ENCODE measurements around the gene RNF151. TPM values are rescaled to one million over a fixed set of nuclear protein-coding genes. Genes with fewer than 3 reads are reported as not detected.

Gene RNF151
- total and polyA plus RNA-seq, 2 of the 13 experiments (the other 11 are each of a cell fraction or from before 2014, with no cell fraction given): not detected

DNA sequence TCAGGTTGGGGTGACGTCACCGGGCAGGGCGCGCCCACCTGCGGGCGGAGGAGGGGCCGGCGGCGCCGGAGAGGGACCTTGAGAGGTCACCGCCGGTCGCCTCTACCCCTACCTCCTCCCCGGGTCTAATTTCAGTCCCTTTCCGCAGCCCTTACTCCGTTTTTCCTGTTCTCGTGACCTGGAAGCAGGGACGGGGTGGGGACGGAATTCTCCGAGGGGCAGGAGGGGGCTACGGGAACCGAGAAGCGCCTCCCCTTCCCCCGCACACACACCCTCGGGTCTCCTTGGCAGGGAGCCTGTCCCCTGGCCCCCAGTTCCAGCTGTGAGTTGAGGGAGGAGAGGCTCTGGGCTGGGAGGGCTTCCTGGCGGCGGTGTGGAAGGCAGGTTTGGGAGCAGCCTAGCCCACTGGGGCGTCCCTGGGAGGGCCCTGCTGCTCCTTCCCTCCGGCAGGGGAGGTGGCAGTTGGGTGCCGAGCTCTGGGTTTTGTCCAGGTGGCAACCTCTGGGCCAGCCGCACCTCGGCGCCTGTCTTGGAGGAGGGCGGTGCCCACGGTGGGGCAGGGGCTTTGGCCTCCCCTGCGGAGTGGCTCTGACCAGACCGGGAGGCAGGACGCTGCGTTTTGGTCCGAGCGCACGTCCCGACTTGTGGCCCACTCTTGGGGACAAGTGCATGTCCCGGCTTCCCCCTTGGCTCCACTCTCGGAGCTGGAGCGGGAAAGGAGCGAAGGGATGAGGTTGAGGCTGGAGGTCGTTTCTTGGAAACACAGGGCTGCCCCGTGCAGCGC lies 23.9 kb downstream of the RNF151 start (continued):
- TF ChIP-seq ZSCAN12 (CRISPR knock-in tag; IDR thresholded peaks at IDR 0.05) (no peak), ZFAT (CRISPR knock-in tag; conservative IDR thresholded peaks at IDR 0.05) (no peak), ZFP36L1 (CRISPR knock-in tag; IDR thresholded peaks at IDR 0.05) (no peak), ZNF460 (CRISPR knock-in tag; IDR thresholded peaks at IDR 0.05; ENCODE audit: borderline replicate concordance) (no peak), SRSF1 (optimal IDR thresholded peaks at IDR 0.05; ENCODE audit: low read depth, low read length) (no peak), ZBTB1 (CRISPR knock-in tag; IDR thresholded peaks at IDR 0.05; ENCODE audit: borderline replicate concordance) (no peak), MTF1 (CRISPR knock-in tag; IDR thresholded peaks at IDR 0.05) (no peak), MYNN (CRISPR knock-in tag; IDR thresholded peaks at IDR 0.05; ENCODE audit: low read depth) (0 out of 2 replicates have a peak, but pooled peaks have one; percentile 57), PHF21A (CRISPR knock-in tag; IDR thresholded peaks at IDR 0.05) (no peak), RBM22 (optimal IDR thresholded peaks at IDR 0.05; ENCODE audit: low read length) (no peak), ZSCAN20 (CRISPR knock-in tag; IDR thresholded peaks at IDR 0.05; ENCODE audit: borderline replicate concordance) (no peak), ZFP41 (CRISPR knock-in tag; IDR thresholded peaks at IDR 0.05; ENCODE audit: borderline replicate concordance) (no peak), FOXA1 (IDR thresholded peaks at IDR 0.05) (no peak), FOXA1 (CRISPR knock-in tag; IDR thresholded peaks at IDR 0.05) (no peak), ZNF382 (CRISPR knock-in tag; IDR thresholded peaks at IDR 0.05; ENCODE audit: borderline replicate concordance) (no peak), SAFB2 (CRISPR knock-in tag; IDR thresholded peaks at IDR 0.05; ENCODE audit: borderline replicate concordance, low read depth) (no peak)
- TF ChIP-seq, protein P1, sequence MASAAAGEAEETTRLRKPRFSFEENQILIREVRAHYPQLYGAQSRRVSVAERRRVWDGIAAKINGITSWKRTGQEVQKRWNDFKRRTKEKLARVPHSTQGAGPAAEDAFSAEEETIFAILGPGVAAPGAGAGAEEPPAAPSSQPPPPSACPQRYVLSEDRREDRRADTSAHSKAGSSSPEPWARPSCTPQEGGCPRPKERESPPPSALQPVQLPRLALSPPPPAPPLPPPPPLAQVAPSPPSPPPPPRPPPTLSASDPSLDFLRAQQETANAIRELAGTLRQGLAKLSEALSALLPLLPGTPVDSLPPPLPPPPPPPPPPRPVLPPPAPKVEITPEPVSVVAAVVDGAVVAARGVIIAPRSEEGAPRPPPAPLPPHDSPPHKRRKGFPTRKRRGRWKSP (CRISPR knock-in tag; IDR thresholded peaks at IDR 0.05): no peak
- TF ChIP-seq, protein P2, sequence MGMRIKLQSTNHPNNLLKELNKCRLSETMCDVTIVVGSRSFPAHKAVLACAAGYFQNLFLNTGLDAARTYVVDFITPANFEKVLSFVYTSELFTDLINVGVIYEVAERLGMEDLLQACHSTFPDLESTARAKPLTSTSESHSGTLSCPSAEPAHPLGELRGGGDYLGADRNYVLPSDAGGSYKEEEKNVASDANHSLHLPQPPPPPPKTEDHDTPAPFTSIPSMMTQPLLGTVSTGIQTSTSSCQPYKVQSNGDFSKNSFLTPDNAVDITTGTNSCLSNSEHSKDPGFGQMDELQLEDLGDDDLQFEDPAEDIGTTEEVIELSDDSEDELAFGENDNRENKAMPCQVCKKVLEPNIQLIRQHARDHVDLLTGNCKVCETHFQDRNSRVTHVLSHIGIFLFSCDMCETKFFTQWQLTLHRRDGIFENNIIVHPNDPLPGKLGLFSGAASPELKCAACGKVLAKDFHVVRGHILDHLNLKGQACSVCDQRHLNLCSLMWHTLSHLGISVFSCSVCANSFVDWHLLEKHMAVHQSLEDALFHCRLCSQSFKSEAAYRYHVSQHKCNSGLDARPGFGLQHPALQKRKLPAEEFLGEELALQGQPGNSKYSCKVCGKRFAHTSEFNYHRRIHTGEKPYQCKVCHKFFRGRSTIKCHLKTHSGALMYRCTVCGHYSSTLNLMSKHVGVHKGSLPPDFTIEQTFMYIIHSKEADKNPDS (CRISPR knock-in tag; IDR thresholded peaks at IDR 0.05): no peak
- TF ChIP-seq, protein P3, sequence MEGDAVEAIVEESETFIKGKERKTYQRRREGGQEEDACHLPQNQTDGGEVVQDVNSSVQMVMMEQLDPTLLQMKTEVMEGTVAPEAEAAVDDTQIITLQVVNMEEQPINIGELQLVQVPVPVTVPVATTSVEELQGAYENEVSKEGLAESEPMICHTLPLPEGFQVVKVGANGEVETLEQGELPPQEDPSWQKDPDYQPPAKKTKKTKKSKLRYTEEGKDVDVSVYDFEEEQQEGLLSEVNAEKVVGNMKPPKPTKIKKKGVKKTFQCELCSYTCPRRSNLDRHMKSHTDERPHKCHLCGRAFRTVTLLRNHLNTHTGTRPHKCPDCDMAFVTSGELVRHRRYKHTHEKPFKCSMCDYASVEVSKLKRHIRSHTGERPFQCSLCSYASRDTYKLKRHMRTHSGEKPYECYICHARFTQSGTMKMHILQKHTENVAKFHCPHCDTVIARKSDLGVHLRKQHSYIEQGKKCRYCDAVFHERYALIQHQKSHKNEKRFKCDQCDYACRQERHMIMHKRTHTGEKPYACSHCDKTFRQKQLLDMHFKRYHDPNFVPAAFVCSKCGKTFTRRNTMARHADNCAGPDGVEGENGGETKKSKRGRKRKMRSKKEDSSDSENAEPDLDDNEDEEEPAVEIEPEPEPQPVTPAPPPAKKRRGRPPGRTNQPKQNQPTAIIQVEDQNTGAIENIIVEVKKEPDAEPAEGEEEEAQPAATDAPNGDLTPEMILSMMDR (CRISPR knock-in tag; IDR thresholded peaks at IDR 0.05): no peak
- TF ChIP-seq, protein P4, sequence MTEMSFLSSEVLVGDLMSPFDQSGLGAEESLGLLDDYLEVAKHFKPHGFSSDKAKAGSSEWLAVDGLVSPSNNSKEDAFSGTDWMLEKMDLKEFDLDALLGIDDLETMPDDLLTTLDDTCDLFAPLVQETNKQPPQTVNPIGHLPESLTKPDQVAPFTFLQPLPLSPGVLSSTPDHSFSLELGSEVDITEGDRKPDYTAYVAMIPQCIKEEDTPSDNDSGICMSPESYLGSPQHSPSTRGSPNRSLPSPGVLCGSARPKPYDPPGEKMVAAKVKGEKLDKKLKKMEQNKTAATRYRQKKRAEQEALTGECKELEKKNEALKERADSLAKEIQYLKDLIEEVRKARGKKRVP (CRISPR knock-in tag; IDR thresholded peaks at IDR 0.05): no peak
- TF ChIP-seq, protein P5, sequence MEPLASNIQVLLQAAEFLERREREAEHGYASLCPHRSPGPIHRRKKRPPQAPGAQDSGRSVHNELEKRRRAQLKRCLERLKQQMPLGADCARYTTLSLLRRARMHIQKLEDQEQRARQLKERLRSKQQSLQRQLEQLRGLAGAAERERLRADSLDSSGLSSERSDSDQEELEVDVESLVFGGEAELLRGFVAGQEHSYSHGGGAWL (CRISPR knock-in tag; IDR thresholded peaks at IDR 0.05): no peak
- TF ChIP-seq, protein P6, sequence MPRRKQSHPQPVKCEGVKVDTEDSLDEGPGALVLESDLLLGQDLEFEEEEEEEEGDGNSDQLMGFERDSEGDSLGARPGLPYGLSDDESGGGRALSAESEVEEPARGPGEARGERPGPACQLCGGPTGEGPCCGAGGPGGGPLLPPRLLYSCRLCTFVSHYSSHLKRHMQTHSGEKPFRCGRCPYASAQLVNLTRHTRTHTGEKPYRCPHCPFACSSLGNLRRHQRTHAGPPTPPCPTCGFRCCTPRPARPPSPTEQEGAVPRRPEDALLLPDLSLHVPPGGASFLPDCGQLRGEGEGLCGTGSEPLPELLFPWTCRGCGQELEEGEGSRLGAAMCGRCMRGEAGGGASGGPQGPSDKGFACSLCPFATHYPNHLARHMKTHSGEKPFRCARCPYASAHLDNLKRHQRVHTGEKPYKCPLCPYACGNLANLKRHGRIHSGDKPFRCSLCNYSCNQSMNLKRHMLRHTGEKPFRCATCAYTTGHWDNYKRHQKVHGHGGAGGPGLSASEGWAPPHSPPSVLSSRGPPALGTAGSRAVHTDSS (CRISPR knock-in tag; conservative IDR thresholded peaks at IDR 0.05): no peak

Measured in HepG2 (cell line).